ENCODE data around the gene ANO8.
"Not testable (repeated sequence)": the region's sequence is repeated elsewhere in the genome, so short reads cannot be mapped to it uniquely, and the experiment has no call there.

The ANO8 gene

GRCh38 chr19:17306285-17306714 is 28.4 kb downstream of the ANO8 start:
- DNase-seq, result no peak

DNA sequence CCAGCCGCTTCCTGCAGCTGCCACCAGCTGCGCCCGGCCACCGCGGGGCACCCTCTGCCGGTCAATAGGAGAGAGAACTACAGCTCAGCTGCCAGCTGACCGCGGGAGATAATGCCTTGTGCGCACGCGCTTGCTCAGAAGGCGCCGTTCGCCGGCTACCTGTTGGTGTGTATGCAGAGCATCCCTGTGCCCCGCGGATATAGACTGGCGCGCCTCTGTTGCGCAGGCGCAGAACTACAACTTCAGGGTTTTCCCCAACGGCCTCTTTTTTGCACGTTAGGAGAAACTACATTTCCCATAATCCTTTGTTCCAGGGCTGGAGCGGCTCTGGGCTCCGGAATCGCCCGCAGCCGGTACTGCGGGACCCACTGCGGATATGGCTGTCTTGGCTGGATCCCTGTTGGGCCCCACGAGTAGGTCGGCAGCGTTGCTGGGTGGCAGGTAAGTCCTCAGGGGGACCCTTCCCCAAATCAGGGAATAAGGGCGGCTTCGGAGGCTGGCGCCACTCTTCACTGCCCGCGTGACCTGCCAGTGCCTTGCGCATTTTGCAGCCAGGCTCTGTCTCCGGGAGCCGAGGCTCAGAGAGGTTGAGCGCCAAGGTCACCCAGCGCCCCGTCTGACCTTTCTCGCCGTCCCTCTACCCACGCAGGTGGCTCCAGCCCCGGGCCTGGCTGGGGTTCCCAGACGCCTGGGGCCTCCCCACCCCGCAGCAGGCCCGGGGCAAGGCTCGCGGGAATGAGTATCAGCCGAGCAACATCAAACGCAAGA is 29.0 kb downstream of the ANO8 start, which contains the start of gene MRPL34:
Gene MRPL34 (plus strand): TSS at position 356 of the 768 bp plus-strand sequence. CDS start 21 bp downstream, at position 377.
- DNase-seq, result peak; percentile 97

GRCh38 chr19:17305216-17305516 is 29.5 kb downstream of the ANO8 start:
- no peak for DNase-seq

DNA sequence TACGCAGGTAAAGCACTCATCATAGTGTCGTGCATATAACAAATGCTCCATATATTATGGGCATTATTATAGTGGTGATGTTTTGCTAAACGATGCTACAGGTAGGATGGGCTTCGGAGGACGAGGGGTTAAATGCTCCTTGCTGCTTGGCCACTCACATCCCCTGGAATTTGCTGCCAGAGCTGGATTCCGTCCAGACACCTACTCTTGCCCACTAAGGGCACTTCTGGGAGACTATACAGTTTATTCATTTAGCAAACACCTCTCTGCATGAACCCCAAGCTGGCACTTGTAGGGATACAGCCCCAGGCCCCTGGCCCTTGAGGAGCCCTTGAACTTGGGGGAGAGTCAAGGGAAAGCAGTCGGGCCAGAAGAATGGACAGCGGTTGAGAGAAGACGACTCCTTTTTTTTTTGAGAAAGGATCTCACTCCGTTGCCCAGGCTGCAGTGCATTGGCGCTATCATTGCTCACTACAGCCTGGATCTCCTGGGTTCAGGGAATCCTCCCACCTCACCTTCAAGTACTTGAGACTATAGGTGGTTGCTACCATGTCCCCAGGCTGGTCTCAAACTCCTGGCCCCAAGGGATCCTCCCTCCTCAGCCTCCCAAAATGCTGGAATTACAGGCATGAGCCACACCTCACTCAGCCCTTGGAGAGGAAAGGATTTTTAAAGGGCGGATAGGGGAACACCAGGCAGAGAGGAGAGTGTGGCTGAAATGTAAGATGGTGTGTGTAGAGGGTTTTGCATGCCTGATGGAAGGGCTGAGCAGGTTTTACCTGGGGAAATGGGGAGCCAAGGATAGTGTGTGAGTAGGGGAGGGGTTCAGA is 30.1 kb downstream of the ANO8 start:
- no peak for DNase-seq

GRCh38 chr19:17303940-17304267 is 30.8 kb downstream of the ANO8 start:
- DNase-seq, result no peak

GRCh38 chr19:17303167-17303939 is 31.3 kb downstream of the ANO8 start, which contains the start of gene ABHD8:
TSS of gene ABHD8 (minus strand) at chr19:17303425. CDS start at chr19:17301616, 1,809 bp downstream.
- peak; percentile 98 for DNase-seq

GRCh38 chr19:17302391-17303166 is 32.1 kb downstream of the ANO8 start:
- DNase-seq, result no peak

DNA sequence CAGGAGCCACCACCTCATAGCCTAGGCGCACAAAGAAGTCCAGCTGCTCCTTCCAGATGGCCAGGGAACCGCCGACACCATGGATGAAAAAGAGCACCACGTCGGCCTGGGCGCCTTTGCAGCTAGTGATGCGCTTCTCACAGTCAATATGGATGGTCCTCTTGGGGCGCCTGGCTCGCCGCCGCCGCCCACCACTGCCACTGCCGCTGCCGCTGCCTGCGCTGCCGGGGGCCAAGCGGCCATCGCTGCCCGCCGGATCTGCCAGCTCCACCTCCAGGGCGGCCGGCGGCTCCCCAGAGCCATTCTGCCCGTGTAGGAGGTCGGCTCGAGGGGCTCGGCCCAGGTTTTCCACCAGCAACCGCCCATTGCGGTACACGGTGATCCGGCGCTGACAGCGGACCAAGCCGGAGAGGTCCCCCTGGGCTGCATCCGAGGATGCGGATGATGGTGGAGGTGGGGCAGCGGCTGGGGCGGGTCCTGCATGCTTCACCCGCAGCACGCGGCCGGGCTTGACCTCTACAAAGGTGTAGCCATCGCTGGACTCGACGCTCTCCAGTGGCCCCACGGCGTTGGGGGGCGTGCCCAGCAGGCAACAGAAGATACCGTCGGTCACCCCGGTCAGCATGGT is 33.5 kb downstream of the ANO8 start:
- DNase-seq, result no peak

- no peak for DNase-seq
These were observed 37.7 kb downstream of the ANO8 start for GRCh38 chr19:17296976-17297375.

DNA sequence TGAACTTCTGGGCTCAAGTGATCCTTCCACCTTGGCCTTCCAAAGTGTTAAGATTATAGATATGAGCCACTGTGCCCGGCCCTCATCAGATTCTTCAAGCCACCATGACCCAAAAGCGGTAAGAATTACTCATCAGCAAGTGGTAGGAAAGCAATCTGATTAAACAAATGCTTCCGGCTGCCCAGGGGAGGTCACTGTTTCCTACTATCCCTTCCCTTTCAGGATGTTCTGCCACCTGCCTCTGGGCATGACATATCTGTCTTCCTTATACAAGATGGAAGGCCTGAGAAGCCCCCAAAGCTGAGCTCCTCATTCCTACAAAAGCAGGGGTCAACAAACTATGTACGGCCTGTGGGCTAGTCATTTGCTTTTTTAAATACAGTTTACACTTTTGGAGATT is 38.4 kb downstream of the ANO8 start:
- DNase-seq, result no peak

GRCh38 chr19:17295551-17295950 is 39.1 kb downstream of the ANO8 start:
- DNase-seq, result not testable (repeated sequence)

GRCh38 chr19:17294051-17294891 is 40.4 kb downstream of the ANO8 start:
- DNase-seq, result no peak

GRCh38 chr19:17293605-17294004 is 41.0 kb downstream of the ANO8 start:
- no peak for DNase-seq

- DNase-seq, result peak; percentile 83
These were observed 42.2 kb downstream of the ANO8 start for GRCh38 chr19:17292301-17293074.

DNA sequence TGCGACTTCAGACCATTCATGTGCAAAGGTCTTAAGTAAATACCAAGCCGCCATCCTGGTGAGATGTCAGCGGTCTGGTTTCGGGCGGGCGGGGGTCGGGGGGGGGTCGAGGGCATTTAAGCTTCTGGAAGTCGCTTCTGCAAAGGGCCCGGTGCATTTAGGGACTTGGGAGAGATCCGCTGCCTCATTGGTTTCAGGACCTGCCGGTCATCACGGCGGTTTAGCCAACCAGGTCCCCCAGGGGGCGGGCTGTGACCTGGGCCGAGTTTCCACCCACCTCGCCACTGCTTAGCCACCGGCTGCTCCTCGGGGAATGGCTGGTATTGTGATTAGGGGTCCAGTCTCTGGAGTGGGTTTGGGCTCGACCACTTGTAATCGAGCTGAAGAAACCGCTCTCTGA is 45.2 kb downstream of the ANO8 start:
- DNase-seq, result peak; percentile 80

DNA sequence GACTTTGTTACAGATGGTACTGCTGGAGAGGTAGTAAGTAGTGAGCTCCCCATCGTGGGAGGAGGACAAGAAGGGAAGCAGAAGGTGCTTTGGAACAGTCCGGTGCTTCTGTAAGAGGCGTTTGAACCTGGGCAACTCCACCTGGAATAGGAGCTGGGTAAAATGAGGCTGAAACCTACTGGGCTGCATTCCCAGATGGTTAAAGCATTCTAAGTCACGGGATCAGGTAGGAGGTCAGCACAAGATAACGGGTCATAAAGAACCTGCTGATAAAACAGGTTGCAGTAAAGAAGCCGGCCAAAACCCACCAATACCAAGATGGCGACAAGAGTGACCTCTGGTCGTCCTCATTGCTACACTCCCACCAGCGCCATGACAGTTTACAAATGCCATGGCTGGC is 47.9 kb downstream of the ANO8 start:
- DNase-seq, result no peak

GRCh38 chr19:17286263-17286662 is 48.4 kb downstream of the ANO8 start:
- no peak for DNase-seq

GRCh38 chr19:17285415-17286135 is 49.1 kb downstream of the ANO8 start:
- no peak for DNase-seq

DNA sequence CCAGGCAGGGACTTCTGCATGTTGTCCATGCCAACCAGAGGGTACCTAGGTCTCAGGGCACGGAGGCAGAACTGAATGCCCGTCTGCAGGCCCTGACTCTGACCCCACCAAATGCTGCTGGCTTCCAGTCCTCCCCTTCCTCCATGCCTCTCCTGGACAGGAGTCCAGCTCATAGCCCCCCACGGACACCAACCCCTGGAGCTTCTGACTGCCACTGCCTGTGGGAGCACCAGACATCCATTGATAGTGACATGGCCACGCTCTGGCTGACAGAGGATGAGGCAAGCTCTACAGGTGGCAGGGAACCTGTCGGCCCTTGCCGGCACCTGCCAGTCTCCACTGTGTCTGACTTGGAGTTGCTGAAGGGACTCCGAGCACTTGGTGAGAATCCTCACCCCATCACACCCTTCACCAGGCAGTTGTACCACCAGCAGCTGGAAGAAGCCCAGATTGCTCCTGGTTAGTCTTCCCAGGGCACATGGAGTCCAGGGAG is 51.1 kb downstream of the ANO8 start:
- DNase-seq, result no peak
